SU-DHL-6 (cell line): ENCODE data around the gene ALKBH2.

Experiments used
- EZH2phosphoT487 ChIP-seq: fragments of 200-600 bp; sonication (generic), shearing (Covaris generic); conservative IDR thresholded peaks from 2 replicates; pipeline ENCODE4 v1.6.1; 2018; ENCODE audit warnings: mild to moderate bottlenecking, antibody characterized with exemption, low read length, moderate library complexity, mixed read lengths
- TF ChIP-seq, protein P1 (sequence below): fragments of 200-600 bp; sonication (generic); IDR thresholded peaks from one replicate; pipeline ENCODE4 v1.5.1; 2017; ENCODE audit warnings: antibody characterized with exemption, mild to moderate bottlenecking, low read length, moderate library complexity; ENCODE audit not compliant: insufficient read depth, poor library complexity, severe bottlenecking

GRCh38 chr12:109074866-109075265 is 18.4 kb downstream of the ALKBH2 start:
- TF ChIP-seq, protein P1, sequence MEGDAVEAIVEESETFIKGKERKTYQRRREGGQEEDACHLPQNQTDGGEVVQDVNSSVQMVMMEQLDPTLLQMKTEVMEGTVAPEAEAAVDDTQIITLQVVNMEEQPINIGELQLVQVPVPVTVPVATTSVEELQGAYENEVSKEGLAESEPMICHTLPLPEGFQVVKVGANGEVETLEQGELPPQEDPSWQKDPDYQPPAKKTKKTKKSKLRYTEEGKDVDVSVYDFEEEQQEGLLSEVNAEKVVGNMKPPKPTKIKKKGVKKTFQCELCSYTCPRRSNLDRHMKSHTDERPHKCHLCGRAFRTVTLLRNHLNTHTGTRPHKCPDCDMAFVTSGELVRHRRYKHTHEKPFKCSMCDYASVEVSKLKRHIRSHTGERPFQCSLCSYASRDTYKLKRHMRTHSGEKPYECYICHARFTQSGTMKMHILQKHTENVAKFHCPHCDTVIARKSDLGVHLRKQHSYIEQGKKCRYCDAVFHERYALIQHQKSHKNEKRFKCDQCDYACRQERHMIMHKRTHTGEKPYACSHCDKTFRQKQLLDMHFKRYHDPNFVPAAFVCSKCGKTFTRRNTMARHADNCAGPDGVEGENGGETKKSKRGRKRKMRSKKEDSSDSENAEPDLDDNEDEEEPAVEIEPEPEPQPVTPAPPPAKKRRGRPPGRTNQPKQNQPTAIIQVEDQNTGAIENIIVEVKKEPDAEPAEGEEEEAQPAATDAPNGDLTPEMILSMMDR: no peak
- TF ChIP-seq EZH2phosphoT487: no peak
